GM12892 (cell line): ENCODE results near the gene SKIC3.

ENCODE experiments used
- POLR2AphosphoS5 ChIP-seq: IDR thresholded peaks from 2 replicates; pipeline ENCODE4 v1.6.1; 2011; ENCODE audit warnings: low read depth, low read length, control low read depth
- TAF1 ChIP-seq: IDR thresholded peaks from 2 replicates; pipeline ENCODE4 v1.6.1; 2011; ENCODE audit warnings: low read depth, mild to moderate bottlenecking, control low read depth, low read length, borderline replicate concordance

DNA sequence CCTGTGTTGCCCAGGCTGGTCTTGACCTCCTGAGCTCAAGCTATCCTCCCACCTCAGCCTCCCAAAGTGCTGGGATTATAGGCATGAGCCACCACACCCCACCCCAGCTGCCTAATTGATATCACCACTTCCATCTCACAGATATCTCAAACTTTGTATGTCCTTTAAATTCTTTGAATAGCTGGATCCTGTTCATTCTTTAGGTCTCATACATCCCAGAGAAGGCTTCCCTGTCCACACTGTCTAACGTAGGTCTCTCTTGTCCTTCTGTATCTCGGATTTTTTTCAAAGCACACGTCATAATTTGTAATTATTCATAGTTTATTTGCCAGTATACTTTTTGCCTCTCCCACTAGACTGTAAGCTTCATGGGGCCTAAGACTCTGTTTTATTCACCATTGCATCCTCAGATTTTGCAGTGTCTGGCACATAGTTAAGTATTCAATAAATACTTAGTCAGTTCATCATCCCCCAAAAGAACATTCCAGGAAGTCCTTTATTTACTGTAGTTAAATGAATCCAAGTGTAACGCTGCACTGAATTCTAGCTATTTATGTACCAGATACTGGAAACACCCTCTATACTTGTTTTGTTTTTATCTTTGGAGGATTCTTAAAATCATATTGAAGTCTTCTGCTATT lies 10.6 kb upstream of the SKIC3 start:
- TF ChIP-seq TAF1 (no peak), POLR2AphosphoS5 (no peak)
